A673 (cell line): ENCODE results near the gene BCAR1. TPM values are rescaled to one million over a fixed set of nuclear protein-coding genes. Genes with fewer than 3 reads are reported as not detected.

Experiments
- BruUV-seq: library from RNA; stranded (reverse); fragments of 400-500 nt; replicated peaks from 2 replicates; lab custom pipeline; 2021; lab: Mats Ljungman, UMichigan
- CTCF ChIA-PET: fragments of 300-600 bp; sonication (Branson Sonifier 250); formaldehyde crosslinking; loops from one replicate; lab custom pipeline; 2022; ENCODE audit warnings: antibody characterized with exemption; lab: Charles Lee
- POLR2A ChIA-PET: fragments of 300-600 bp; sonication (Branson Sonifier 250); formaldehyde crosslinking; loops from one replicate; lab custom pipeline; 2022; ENCODE audit warnings: antibody characterized with exemption; ENCODE audit not compliant: low non-redundant PET; lab: Charles Lee
- DNase-seq: peaks from one replicate; pipeline ENCODE4 v3.0.0-alpha.2; 2015; ENCODE audit warnings: low spot score
- H3K27ac ChIP-seq: fragments of 200-600 bp; sonication (generic); 2 replicates; pipeline ENCODE4 v1.5.1; 2016; ENCODE audit warnings: mixed run types, low read depth, mild to moderate bottlenecking, mixed read lengths, antibody characterized with exemption, low read length; ENCODE audit not compliant: poor library complexity, severe bottlenecking
- H3K27me3 ChIP-seq: fragments of 200-600 bp; sonication (generic); replicated peaks from 2 replicates; pipeline ENCODE4 v1.6.1; 2017; ENCODE audit warnings: mixed run types, low read depth, mild to moderate bottlenecking, mixed read lengths, antibody characterized with exemption, low read length; ENCODE audit not compliant: insufficient read depth, poor library complexity
- H3K36me3 ChIP-seq: fragments of 200-600 bp; sonication (generic); 2 replicates; pipeline ENCODE4 v1.6.1; 2016; ENCODE audit warnings: mixed run types, mild to moderate bottlenecking, mixed read lengths, antibody characterized with exemption, low read length; ENCODE audit not compliant: insufficient read depth, poor library complexity, severe bottlenecking
- H3K4me1 ChIP-seq: fragments of 200-600 bp; sonication (generic); 2 replicates; pipeline ENCODE4 v1.6.1; 2017; ENCODE audit warnings: mixed run types, mild to moderate bottlenecking, mixed read lengths, antibody characterized with exemption, low read length; ENCODE audit not compliant: insufficient read depth, poor library complexity, severe bottlenecking
- H3K4me3 ChIP-seq: fragments of 200-600 bp; sonication (generic); 2 replicates; pipeline ENCODE4 v1.5.1; 2016; ENCODE audit warnings: low read depth, mixed run types, mild to moderate bottlenecking, mixed read lengths, low read length; ENCODE audit not compliant: poor library complexity, severe bottlenecking
- H3K9me3 ChIP-seq: fragments of 200-600 bp; sonication (generic); 2 replicates; pipeline ENCODE4 v1.6.1; 2016; ENCODE audit warnings: mixed run types, low read depth, mild to moderate bottlenecking, mixed read lengths, antibody characterized with exemption, low read length; ENCODE audit not compliant: poor library complexity, severe bottlenecking
- CTCF ChIP-seq: fragments of 300-800, 200-600 bp; sonication (generic); conservative IDR thresholded peaks from 2 replicates; pipeline ENCODE4 v1.5.1; 2017; ENCODE audit warnings: low read depth, mild to moderate bottlenecking, antibody characterized with exemption, low read length, moderate library complexity, mixed read lengths
- EZH2 ChIP-seq: fragments of 200-600 bp; sonication (generic); IDR thresholded peaks from 2 replicates; pipeline ENCODE4 v1.6.1; 2017; ENCODE audit warnings: borderline replicate concordance, low read depth, mild to moderate bottlenecking, mixed read lengths, antibody characterized with exemption, low read length; ENCODE audit not compliant: poor library complexity, severe bottlenecking
- intact Hi-C: fragments of 100-400 bp; cut with micrococcal nuclease; formaldehyde crosslinking; loops from one replicate; pipeline ENCODE4 v1.10.0; 2022; ENCODE audit not compliant: unreplicated experiment
- total RNA-seq: library from RNA; stranded (reverse); gene quantifications from 2 replicates; pipeline ENCODE4 v1.2.3, GENCODE V29; 2021

BCAR1 gene
- total RNA-seq, 1 experiment from 2014 or later: 42.2 TPM

GRCh38 chr16:75235721-75236193, 15.7 kb downstream of the BCAR1 start:
- no peak for DNase-seq
- ChIA-PET CTCF (no interaction called here), POLR2A (no interaction called here)
- TF ChIP-seq EZH2 (no peak), CTCF (no peak)
- intact Hi-C loops: no loop called here
- no peak overlapping the region for H3K27ac ChIP-seq
- no peak overlapping the region for H3K4me3 ChIP-seq
- H3K4me1 ChIP-seq: peaks cover 40% of the 10 kb centered on the region
- BruUV-seq: no TSS peak
- peaks cover 26% of the 10 kb centered on the region for H3K36me3 ChIP-seq
- H3K9me3 ChIP-seq: no peaks in the 10 kb centered on the region
- H3K27me3 ChIP-seq: no peaks in the 10 kb centered on the region

GRCh38 chr16:75234856-75235696, 16.3 kb downstream of the BCAR1 start:
- H3K27me3 ChIP-seq: no peaks in the 10 kb centered on the region
- intact Hi-C loops: loop anchor here (1.0 to 5.0 kb wide), 2 partner anchors 150 to 167 kb away; no protein-coding TSS in a partner anchor
- TF ChIP-seq CTCF (no peak), EZH2 (no peak)
- H3K4me1 ChIP-seq: peaks cover 33% of the 10 kb centered on the region
- ChIA-PET POLR2A (no interaction called here), CTCF (interaction anchor here (0.8 kb wide), 1 partner anchor 150 kb away, joined by 3 read pairs; no protein-coding TSS in a partner anchor)
- no TSS peak for BruUV-seq
- no peak overlapping the region for H3K27ac ChIP-seq
- no peak overlapping the region for H3K4me3 ChIP-seq
- DNase-seq: no peak
- H3K9me3 ChIP-seq: no peaks in the 10 kb centered on the region
- H3K36me3 ChIP-seq: peaks cover 27% of the 10 kb centered on the region

- ChIA-PET CTCF (interaction anchor here (0.6 to 1.5 kb wide), 8 partner anchors 14 to 179 kb away, joined by 3 to 31 read pairs (median 6); no protein-coding TSS in a partner anchor), POLR2A (no interaction called here)
- BruUV-seq: no TSS peak
- Histone ChIP-seq H3K4me3 (no peak overlapping the region), H3K27me3 (no peaks in the 10 kb centered on the region), H3K9me3 (no peaks in the 10 kb centered on the region), H3K4me1 (peaks cover 18% of the 10 kb centered on the region), H3K27ac (no peak overlapping the region), H3K36me3 (peaks cover 37% of the 10 kb centered on the region)
- intact Hi-C loops: loop anchor here (5.0 kb wide), 1 partner anchor 169 kb away; no protein-coding TSS in a partner anchor
- TF ChIP-seq EZH2: no peak
- DNase-seq: no peak
These were observed 17.8 kb downstream of the BCAR1 start for GRCh38 chr16:75233611-75233938.
